GM18517 (cell line): ENCODE results near the gene TRABD2B.

ENCODE experiments used
- ATAC-seq: cut with Tn5 transposase; IDR thresholded peaks from one replicate; pipeline ENCODE4 v1.9.1; 2021; ENCODE audit warnings: mild to moderate bottlenecking, moderate library complexity; ENCODE audit not compliant: unreplicated experiment

The TRABD2B gene

DNA sequence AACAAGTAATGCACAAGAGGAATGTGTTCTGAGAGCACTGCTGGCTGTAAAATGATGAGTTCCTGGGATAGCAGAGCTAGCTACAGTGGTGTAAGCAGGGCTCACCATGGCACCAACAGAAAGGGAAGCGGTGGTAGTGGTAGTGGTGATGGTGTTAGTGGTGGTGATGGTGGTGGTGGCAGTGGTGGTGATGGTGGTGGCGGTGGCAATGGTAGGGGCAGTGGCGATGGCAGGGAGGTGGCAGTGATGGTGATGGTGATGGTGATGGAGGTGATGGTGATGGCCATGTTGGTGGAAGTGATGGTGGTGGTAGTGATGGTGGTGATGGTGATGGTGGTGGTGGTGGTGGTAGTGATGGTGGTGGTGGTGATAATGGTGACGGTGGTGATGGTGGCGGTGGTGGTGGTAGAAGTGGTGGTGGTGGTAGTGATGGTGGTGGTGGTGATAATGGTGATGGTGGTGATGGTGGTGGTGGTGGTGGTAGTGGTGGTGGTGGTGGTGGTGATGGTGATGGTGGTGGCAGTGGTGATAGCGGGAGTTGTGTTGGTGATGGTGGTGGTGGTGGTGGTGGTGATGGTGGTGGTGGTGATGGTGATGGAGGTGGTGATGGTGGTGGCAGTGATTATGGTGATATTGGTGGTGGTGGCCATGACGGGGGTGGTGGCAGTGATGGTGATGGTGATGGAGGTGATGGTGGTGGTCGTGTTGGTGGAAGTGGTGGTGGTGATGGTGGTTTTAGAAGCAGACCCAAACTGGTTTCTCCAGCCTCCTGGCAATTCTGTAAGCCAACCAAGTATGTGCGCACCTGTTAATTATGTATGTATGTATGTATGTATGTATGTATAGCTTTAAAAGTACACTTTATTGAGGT is 254.1 kb downstream of the TRABD2B start:
- no peak for ATAC-seq

DNA sequence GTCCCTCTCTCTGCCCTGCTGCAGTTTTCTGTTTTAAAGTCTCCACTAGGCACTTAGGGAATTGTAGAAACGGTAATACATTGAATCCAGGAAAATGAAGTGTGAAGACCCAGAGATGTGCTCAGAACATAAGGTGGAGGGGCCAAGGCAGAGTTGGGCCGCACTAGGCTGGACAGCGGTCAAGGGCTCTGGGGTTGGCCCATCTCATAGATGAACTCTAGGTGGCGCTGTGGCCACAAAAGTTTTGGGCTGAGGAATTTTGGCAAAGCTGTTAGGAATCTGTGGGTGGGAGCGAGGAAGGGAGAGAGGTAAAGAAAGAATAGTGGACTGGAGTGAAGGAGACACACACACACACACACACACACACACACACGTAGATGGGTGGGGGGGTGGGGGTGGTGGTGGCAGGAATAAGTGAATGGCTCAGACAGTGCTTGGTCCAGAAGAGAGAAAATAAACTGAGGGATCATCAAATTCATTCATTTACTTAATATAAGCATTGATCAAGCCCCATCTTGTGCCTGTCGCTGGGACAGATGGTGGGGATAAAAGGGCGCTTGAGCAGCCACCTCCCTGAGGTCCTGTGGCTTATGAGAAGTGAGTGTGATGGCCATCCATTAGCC is 258.5 kb downstream of the TRABD2B start:
- no peak for ATAC-seq

DNA sequence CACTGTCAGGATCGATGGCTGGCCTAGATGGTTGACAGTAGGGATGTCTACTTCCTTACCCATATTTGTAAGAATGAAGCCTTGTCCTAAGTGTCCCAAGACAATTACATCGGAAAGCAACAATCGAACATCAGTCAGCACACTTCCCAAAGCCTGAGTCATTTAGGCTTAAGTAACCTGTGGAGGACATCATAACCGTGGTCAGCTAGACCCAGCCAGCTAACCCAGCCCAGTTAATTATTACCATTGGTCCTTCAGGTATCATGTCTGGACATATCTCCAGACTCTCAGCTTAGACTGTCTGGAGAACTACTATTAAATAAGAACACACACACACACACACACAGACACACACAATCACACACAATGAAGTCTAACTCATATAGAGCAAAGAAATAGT is 264.7 kb downstream of the TRABD2B start:
- ATAC-seq = no peak

- ATAC-seq = no peak
Observed at GRCh38 chr1:47731730-47732129, 265.5 kb downstream of the TRABD2B start.

DNA sequence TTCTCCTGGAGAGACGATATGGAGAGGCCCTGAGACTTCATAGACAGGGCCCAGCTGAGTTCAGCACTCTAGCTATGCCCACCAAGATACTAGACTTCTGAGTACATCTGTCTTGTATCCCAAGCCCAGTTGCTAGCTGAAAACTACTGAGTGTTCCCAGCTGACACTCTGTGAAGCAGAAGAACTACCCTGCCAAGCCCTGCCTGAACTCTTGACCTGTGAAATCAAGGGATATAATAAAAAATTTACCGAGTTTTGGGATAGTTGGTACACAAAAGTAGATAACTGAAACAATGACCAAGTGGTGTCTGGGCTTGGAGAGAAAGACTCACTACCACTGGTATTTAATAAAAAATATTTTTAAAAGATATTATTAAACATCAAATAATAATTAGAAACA is 267.5 kb downstream of the TRABD2B start:
- ATAC-seq = no peak

GRCh38 chr1:47727697-47728085 is 269.5 kb downstream of the TRABD2B start:
- no peak for ATAC-seq

DNA sequence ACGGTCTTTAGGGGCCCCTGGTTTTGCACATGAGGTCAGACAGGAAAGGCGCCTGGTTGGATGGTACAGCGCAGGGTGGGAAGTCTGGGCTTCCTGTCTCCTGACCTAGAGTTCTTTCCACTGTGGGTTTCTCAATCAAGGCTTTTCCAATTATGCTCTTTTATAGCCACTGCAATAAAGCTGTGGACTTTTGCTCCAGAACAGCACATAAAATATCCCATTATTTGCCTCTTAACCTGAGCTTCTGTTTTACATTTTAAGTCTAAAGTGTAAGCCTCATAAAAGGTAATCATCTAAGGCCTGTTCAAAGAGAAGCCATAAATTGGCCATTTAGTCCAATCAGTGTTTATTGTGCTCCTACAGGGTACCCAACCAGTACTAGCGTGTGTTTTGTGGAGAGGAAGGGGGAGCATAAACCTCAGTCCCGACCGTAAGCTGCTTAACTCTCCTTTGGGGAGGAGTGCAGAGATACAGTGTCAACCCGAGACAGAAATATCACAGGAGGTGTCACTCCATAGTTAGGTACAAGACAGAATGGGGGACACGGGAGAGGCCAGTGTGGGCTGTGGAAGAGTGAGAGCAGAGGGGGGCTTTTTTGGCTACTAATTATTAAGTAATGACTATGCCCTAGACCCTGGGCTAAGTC is 270.0 kb downstream of the TRABD2B start:
- ATAC-seq = no peak

DNA sequence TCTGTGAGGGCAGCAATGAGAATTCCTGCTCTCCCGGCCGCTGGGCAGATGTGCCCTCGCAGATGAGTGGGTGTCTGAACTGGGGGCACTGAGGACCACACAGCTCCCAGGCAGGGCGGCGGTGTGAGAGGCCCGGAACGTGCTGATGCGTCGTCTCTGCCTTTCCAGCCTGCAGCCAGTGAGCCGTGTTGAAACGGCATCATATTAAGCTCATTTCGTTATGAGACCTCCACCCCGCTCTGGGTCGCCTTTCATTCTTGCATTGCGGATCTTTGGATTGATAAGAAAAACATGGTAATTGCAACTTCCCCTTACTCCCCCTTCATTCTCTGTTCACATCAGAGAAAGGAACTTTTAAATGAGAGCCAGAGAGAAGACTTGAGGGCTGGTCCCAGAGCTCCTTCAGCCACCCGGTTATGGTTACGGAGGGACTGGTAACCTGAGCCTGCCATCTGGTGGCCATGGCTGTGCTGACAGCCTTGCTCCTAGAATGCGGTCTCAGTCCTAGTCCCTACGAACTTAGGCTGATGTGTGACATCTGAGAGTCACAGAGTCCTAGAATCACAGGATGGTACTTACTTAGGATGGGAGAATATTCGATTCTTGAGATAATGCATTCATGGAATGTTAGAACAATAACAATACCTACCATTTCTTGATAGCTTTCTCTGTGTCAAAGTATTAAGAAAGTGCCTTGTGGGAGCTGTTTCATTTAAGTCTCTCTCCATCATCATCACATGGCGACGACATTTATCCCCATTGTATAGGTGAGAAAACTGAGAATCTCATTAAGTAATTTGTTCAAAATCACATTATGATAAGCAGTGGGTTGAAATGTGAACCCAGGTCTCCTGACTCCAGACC is 271.0 kb downstream of the TRABD2B start:
- no peak for ATAC-seq

DNA sequence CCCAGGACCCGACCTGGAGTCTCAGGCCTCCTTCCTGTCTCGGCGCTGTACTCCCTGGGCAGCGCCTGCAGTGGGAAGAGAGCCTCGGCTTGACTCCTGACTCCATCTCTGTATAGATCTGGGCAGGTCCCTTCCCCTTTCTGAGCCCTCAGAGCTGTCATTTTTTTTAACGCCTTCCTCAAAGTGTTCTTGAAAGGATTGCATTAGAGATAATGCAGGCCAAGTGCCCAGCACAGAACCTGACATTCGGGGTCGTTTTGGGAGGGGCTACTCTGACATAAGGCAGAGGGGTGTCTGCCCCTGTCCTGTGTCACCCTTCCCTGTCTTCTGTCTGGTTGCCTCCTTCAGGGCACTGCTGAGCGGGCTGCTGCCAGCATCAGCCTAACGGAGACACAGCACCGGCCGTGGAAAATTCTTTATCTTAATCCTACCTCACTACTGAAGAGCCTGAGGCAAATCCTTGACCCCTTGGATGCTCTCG is 271.6 kb downstream of the TRABD2B start:
- no peak for ATAC-seq

- no peak for ATAC-seq
Observed at GRCh38 chr1:47725000-47725473, 272.1 kb downstream of the TRABD2B start.

DNA sequence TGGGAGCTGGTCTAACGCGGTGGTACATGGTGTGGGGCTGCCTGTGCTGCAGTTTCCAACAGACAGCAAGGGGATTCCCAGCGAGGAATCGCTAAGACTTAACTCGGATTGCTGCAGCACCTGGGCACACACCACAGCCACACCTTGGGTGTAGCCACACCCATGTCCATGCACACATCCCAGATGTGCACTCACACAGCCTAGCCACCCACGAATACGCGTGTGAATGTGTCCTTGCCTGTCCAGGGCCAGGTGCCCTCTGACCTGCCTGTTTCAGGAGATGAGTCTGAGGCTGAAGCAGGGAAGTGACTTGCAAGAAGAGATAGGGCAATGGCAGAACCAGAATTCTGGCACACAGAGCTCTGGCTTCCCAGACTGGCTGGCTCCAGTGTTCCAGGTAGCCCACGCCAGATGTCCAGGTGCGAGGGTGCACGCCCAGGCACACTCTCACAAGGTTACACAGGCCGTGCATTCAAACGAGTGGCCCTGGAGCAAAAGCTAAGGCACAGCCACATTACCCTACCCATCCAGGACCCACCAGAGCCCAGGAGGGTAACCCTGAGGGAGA is 272.7 kb downstream of the TRABD2B start:
- ATAC-seq = no peak

DNA sequence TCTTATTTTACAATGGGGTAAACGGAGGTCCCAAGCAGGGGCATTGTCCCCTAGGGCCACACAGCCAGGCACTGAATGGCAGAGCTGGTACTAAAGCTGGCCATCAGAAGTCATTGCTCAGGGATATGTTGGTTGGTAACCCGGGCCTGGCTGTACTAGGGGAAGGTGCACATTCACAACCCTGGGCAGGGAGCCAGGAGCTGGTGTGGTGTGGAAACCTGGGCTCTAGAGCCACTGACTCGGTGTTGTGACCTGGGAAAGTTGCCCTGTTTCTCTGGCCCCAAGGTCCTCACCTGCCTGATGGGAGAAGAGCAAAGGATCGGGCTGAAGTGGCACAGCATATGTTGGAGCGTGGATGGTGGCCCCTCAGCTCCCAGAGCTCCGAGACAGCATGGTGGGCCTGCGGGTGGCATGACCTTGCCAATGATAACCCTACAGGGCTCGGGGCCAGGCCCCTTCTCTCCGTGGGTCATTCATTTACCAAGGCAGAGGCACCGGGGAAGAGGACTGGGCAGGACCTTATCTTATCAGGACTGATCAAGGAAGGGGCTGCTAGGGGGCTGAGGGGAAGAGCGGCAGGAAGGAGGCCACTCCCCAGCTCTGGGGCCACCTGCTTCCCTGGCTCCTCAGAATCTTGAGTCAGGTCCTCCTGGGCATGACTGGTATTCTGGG is 274.1 kb downstream of the TRABD2B start:
- no peak for ATAC-seq

- no peak for ATAC-seq
Observed at GRCh38 chr1:47722101-47722500, 275.1 kb downstream of the TRABD2B start.

- no peak for ATAC-seq
Observed at GRCh38 chr1:47720111-47720510, 277.1 kb downstream of the TRABD2B start.

- no peak for ATAC-seq
Observed at GRCh38 chr1:47717341-47717740, 279.8 kb downstream of the TRABD2B start.

DNA sequence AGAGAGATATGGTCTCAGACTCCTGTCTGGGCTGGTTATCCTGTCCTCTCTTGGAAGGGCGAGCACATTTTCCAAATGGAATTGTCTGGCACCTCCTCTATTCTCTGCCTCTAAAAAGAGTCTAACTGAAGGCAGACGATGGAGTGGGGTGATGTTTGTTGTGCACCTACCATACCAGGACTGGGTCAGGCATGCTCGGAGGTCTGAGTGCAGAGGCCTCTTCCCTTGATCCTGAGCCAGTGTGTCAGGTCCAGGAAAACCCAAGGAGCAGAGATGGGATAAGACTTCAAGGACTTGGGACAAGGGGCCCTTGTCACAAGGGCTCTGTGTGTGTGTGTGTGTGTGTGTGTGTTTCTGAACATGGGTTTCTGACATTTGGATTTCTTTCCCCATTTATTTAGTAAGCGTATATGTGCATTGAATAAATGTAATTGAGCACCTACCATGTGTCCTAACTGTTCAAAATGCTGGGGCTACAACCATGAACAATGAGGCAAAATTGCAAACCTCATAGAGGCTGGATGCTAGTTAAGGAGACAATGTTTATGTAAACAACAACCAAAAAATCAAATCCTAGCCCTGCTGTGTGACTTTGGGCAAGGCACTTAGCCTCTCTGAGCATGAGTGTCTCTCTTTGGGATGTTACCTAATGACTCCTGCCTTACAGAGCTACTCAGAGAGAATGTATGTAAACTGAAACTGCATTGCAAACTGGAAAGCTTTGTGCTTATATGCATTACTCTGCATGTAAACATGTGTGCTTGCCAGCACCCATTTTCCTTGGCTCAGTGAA is 283.0 kb downstream of the TRABD2B start:
- no peak for ATAC-seq

DNA sequence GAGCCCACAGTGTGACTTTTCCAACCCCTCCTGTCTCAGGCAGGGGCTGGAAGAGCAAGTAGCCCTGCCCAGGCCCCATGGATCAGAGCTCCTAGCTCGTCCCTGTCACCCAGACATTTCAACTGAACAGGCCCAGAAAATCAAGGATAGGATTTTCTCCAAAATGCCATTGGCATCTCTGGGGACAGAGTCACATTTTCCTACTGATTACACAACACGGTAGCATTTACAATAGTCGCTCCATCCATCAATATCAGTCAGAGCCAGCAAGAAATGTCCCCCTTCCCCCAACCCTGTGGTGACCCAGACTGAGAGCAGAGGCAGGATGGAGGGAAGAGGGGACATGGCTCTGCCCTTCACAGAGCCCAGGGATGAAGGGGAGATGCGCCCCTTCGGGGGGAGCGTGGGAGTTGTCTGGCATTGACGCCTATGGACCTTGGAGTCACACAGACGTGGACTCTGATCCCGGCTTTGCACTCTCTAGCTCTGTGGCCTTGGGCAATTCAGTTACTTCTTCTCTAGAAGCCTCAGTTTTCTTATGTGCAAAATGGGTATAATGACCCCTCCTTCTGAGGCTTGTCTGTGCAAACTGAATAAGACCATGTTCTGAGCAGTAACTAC is 283.7 kb downstream of the TRABD2B start:
- ATAC-seq = no peak

GRCh38 chr1:47712596-47713299 is 284.4 kb downstream of the TRABD2B start:
- no peak for ATAC-seq
